GM10847 (cell line): ENCODE data around the gene DNAJC11.

Experiments used
- POLR2A ChIP-seq: IDR thresholded peaks from 2 replicates; pipeline ENCODE4 v1.6.1; 2011; ENCODE audit not compliant: insufficient read length; ENCODE audit errors: extremely low read depth

The DNAJC11 gene

GRCh38 chr1:6637770-6638169, 63.8 kb downstream of the DNAJC11 start:
- TF ChIP-seq POLR2A = no peak

GRCh38 chr1:6635910-6636760, 65.5 kb downstream of the DNAJC11 start:
- TF ChIP-seq POLR2A = no peak

GRCh38 chr1:6635161-6635909, 66.3 kb downstream of the DNAJC11 start:
- no peak for TF ChIP-seq POLR2A

- TF ChIP-seq POLR2A = no peak
Measured at GRCh38 chr1:6634371-6635052, 67.1 kb downstream of the DNAJC11 start.

- no peak for TF ChIP-seq POLR2A
Measured at GRCh38 chr1:6632588-6633514, 68.8 kb downstream of the DNAJC11 start.

- TF ChIP-seq POLR2A = no peak
Measured at GRCh38 chr1:6631058-6631457, 70.6 kb downstream of the DNAJC11 start.

GRCh38 chr1:6630027-6630426, 71.6 kb downstream of the DNAJC11 start:
- no peak for TF ChIP-seq POLR2A

GRCh38 chr1:6628971-6629479, 72.6 kb downstream of the DNAJC11 start:
- no peak for TF ChIP-seq POLR2A

GRCh38 chr1:6627841-6628545, 73.6 kb downstream of the DNAJC11 start:
- no peak for TF ChIP-seq POLR2A

- TF ChIP-seq POLR2A = no peak
Measured at GRCh38 chr1:6627031-6627430, 74.6 kb downstream of the DNAJC11 start.

- no peak for TF ChIP-seq POLR2A
Measured at GRCh38 chr1:6625584-6626149, 75.9 kb downstream of the DNAJC11 start.

- peak; percentile 29 for TF ChIP-seq POLR2A
Measured at GRCh38 chr1:6624710-6625583, 76.7 kb downstream of the DNAJC11 start, which contains the start of gene THAP3. Gene THAP3 (plus strand): TSS chr1:6624868. CDS start chr1:6625219, 351 bp downstream.
